Measurements from ENCODE around the gene KCND3.
A peak's percentile ranks its signal among the peaks of the same experiment; 100 is the strongest.

KCND3 gene

GRCh38 chr1:111775966-111776365 is 213.5 kb downstream of the KCND3 start:
- ATAC-seq, result no peak

GRCh38 chr1:111770916-111771315 is 218.6 kb downstream of the KCND3 start:
- no peak for ATAC-seq
- TF ChIP-seq, protein P1, sequence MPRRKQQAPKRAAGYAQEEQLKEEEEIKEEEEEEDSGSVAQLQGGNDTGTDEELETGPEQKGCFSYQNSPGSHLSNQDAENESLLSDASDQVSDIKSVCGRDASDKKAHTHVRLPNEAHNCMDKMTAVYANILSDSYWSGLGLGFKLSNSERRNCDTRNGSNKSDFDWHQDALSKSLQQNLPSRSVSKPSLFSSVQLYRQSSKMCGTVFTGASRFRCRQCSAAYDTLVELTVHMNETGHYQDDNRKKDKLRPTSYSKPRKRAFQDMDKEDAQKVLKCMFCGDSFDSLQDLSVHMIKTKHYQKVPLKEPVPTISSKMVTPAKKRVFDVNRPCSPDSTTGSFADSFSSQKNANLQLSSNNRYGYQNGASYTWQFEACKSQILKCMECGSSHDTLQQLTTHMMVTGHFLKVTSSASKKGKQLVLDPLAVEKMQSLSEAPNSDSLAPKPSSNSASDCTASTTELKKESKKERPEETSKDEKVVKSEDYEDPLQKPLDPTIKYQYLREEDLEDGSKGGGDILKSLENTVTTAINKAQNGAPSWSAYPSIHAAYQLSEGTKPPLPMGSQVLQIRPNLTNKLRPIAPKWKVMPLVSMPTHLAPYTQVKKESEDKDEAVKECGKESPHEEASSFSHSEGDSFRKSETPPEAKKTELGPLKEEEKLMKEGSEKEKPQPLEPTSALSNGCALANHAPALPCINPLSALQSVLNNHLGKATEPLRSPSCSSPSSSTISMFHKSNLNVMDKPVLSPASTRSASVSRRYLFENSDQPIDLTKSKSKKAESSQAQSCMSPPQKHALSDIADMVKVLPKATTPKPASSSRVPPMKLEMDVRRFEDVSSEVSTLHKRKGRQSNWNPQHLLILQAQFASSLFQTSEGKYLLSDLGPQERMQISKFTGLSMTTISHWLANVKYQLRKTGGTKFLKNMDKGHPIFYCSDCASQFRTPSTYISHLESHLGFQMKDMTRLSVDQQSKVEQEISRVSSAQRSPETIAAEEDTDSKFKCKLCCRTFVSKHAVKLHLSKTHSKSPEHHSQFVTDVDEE (CRISPR knock-in tag; IDR thresholded peaks at IDR 0.05), result no peak
- TF ChIP-seq ZC3H10 (CRISPR knock-in tag; IDR thresholded peaks at IDR 0.05) (no peak), TCF4 (CRISPR knock-in tag; IDR thresholded peaks at IDR 0.05; ENCODE audit: borderline replicate concordance) (no peak), SNAI2 (CRISPR knock-in tag; IDR thresholded peaks at IDR 0.05) (no peak), ZFP3 (CRISPR knock-in tag; IDR thresholded peaks at IDR 0.05) (no peak), ESRRG (CRISPR knock-in tag; IDR thresholded peaks at IDR 0.05) (no peak), CSDC2 (CRISPR knock-in tag; IDR thresholded peaks at IDR 0.05) (no peak), ZFP30 (CRISPR knock-in tag; IDR thresholded peaks at IDR 0.05) (no peak), ZNF565 (CRISPR knock-in tag; conservative IDR thresholded peaks at IDR 0.05; ENCODE audit: low read depth) (no peak), BACH2 (CRISPR knock-in tag; IDR thresholded peaks at IDR 0.05; ENCODE audit: borderline replicate concordance) (no peak), ARNTL (CRISPR knock-in tag; IDR thresholded peaks at IDR 0.05; ENCODE audit: borderline replicate concordance, low read depth) (no peak)
- TF ChIP-seq, protein P2, sequence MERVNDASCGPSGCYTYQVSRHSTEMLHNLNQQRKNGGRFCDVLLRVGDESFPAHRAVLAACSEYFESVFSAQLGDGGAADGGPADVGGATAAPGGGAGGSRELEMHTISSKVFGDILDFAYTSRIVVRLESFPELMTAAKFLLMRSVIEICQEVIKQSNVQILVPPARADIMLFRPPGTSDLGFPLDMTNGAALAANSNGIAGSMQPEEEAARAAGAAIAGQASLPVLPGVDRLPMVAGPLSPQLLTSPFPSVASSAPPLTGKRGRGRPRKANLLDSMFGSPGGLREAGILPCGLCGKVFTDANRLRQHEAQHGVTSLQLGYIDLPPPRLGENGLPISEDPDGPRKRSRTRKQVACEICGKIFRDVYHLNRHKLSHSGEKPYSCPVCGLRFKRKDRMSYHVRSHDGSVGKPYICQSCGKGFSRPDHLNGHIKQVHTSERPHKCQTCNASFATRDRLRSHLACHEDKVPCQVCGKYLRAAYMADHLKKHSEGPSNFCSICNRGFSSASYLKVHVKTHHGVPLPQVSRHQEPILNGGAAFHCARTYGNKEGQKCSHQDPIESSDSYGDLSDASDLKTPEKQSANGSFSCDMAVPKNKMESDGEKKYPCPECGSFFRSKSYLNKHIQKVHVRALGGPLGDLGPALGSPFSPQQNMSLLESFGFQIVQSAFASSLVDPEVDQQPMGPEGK (CRISPR knock-in tag; IDR thresholded peaks at IDR 0.05; ENCODE audit: borderline replicate concordance), result no peak
- TF ChIP-seq, protein P3, sequence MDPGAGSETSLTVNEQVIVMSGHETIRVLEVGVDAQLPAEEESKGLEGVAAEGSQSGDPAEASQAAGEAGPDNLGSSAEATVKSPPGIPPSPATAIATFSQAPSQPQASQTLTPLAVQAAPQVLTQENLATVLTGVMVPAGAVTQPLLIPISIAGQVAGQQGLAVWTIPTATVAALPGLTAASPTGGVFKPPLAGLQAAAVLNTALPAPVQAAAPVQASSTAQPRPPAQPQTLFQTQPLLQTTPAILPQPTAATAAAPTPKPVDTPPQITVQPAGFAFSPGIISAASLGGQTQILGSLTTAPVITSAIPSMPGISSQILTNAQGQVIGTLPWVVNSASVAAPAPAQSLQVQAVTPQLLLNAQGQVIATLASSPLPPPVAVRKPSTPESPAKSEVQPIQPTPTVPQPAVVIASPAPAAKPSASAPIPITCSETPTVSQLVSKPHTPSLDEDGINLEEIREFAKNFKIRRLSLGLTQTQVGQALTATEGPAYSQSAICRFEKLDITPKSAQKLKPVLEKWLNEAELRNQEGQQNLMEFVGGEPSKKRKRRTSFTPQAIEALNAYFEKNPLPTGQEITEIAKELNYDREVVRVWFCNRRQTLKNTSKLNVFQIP (CRISPR knock-in tag; IDR thresholded peaks at IDR 0.05; ENCODE audit: borderline replicate concordance, low read depth), result no peak

More at GRCh38 chr1:111775966-111776365, 213.5 kb downstream of the KCND3 start:
- TF ChIP-seq ZNF70 (CRISPR knock-in tag; IDR thresholded peaks at IDR 0.05) (no peak), PPARA (CRISPR knock-in tag; IDR thresholded peaks at IDR 0.05; ENCODE audit: borderline replicate concordance) (no peak)

DNA sequence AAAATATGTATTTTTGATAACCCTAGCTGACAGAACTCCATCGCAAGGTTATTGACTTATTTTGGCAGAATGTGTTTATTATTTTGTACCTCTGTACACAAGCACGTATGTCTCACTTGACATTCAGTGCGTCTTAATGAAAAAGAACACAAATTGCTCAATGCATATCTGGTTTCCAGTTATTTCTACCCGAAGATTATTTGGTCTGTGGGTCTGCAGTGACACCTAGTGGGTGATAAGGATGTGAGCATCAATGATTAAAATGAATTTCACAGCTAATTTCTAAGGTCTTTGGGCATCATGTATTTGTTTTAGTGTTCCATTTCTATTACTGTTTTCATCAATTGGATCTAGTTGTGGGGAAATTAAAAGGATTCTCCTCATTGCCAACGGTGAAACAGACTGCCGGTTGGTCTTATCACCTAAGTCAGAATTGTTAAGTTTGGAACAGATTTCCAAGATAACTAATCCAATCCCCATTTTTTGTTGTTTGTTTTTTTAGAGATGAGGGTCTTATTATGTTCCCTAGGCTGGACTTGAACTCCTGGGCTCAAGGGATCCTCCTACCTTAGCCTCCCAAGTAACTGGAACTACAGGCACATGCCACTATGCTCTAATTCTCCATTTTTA is 219.8 kb downstream of the KCND3 start:
- ATAC-seq, result peak; percentile 79
- TF ChIP-seq ESRRG (CRISPR knock-in tag; IDR thresholded peaks at IDR 0.05) (no peak), TOX (CRISPR knock-in tag; IDR thresholded peaks at IDR 0.05; ENCODE audit: borderline replicate concordance) (no peak)
- TF ChIP-seq, protein P3 (CRISPR knock-in tag; IDR thresholded peaks at IDR 0.05; ENCODE audit: borderline replicate concordance, low read depth), result no peak

DNA sequence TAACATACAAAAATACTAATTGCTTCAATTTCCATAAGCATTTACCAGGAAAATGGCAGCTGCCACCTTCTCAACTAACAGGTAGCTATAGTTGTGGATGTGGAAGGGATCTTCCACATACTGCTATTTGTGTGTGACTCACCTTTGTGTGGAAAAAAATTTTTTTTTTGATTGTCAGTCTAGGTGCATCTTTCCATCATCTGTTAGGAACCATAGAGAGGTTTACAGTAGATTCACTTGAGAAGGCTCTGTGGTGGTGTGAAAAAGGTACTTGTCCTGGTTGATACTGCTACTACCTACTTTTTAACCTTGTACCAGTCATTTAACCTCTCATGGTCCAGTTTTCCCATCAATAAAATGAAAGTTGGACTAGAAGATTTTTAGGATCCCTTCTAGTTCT is 220.8 kb downstream of the KCND3 start:
- ATAC-seq, result no peak
- TF ChIP-seq, protein P4, sequence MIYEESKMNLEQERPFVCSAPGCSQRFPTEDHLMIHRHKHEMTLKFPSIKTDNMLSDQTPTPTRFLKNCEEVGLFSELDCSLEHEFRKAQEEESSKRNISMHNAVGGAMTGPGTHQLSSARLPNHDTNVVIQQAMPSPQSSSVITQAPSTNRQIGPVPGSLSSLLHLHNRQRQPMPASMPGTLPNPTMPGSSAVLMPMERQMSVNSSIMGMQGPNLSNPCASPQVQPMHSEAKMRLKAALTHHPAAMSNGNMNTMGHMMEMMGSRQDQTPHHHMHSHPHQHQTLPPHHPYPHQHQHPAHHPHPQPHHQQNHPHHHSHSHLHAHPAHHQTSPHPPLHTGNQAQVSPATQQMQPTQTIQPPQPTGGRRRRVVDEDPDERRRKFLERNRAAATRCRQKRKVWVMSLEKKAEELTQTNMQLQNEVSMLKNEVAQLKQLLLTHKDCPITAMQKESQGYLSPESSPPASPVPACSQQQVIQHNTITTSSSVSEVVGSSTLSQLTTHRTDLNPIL (CRISPR knock-in tag; IDR thresholded peaks at IDR 0.05; ENCODE audit: low read depth), result no peak

Data from SK-N-SH treated with all-trans-retinoic acid at 6 μM for 48 hours (cell line).